Measurements from ENCODE around the gene MUC2. TPM values are rescaled to one million over a fixed set of nuclear protein-coding genes. Genes with fewer than 3 reads are reported as not detected.

MUC2 gene
- total and polyA plus RNA-seq, 2 of the 4 experiments (the other 2 are of a cell fraction): not detected

- no peak overlapping the region for H2AFZ ChIP-seq (replicated peaks; ENCODE audit: low read length, poor library complexity)
- H3K56ac ChIP-seq (ENCODE audit: extremely low read depth, insufficient read depth, low read length): no peak overlapping the region
- no peak overlapping the region for H2AK9ac ChIP-seq (replicated peaks; ENCODE audit: low read depth, low read length, poor library complexity)
- H3K36me3 ChIP-seq (ENCODE audit: control insufficient read depth, insufficient read depth, low read length): no peaks in the 10 kb centered on the region
- H4K91ac ChIP-seq (ENCODE audit: insufficient read depth, low read depth, low read length): no peak overlapping the region
- H3K23ac ChIP-seq (ENCODE audit: low read depth, low read length): no peak overlapping the region
- no peak for DNase-seq
- H4K8ac ChIP-seq (ENCODE audit: low read depth in 2 of 2, low read length in 2 of 2): no peak overlapping the region
- no peak for ATAC-seq (ENCODE audit: low read depth)
- no peak overlapping the region for H4K5ac ChIP-seq (ENCODE audit: low read depth, low read length)
- WGBS, 2 experiments (ENCODE audit: extremely low coverage in 2 of 2, insufficient read length in 1 of 2): no CpG with 5 or more reads among the region's 8 CpGs
- no peak overlapping the region for H2BK20ac ChIP-seq (ENCODE audit: low read depth, low read length)
- H3K79me1 ChIP-seq (ENCODE audit: low read depth in 1 of 2, low read length in 2 of 2): no peaks in the 10 kb centered on the region
- H2BK120ac ChIP-seq (ENCODE audit: low read depth, low read length): no peak overlapping the region
- no peak overlapping the region for H3K4me2 ChIP-seq (ENCODE audit: low read depth, low read length)
- ChIA-PET CTCF (no interaction called here), POLR2A (ENCODE audit: unreplicated experiment) (no interaction called here)
- no TSS peak for BruUV-seq (replicated peaks)
- H2BK5ac ChIP-seq (ENCODE audit: low read depth, low read length, poor library complexity, severe bottlenecking): no peak overlapping the region
- no peak overlapping the region for H3K14ac ChIP-seq (replicated peaks; ENCODE audit: low read depth, low read length)
- H3K9me1 ChIP-seq (ENCODE audit: insufficient read depth, low read length): no peaks in the 10 kb centered on the region
- H4K20me1 ChIP-seq (ENCODE audit: insufficient read depth, low read length): no peaks in the 10 kb centered on the region
- no peak overlapping the region for H2BK15ac ChIP-seq (ENCODE audit: low read depth, low read length)
- TF ChIP-seq RAD21 (IDR thresholded peaks at IDR 0.05; ENCODE audit: low read length) (no peak), MXI1 (IDR thresholded peaks at IDR 0.05; ENCODE audit: borderline replicate concordance, low read depth, low read length) (no peak), BHLHE40 (IDR thresholded peaks at IDR 0.05; ENCODE audit: low read depth, low read length) (no peak), CTCF (conservative IDR thresholded peaks at IDR 0.05; ENCODE audit: low read depth, low read length) (no peak), CEBPB (IDR thresholded peaks at IDR 0.05; ENCODE audit: low read depth, low read length) (no peak), ELK1 (IDR thresholded peaks at IDR 0.05; ENCODE audit: borderline replicate concordance, low read depth, low read length) (no peak), RFX5 (IDR thresholded peaks at IDR 0.05; ENCODE audit: low read depth, low read length) (no peak), CHD1 (IDR thresholded peaks at IDR 0.05; ENCODE audit: low read depth, low read length) (no peak), FOS (IDR thresholded peaks at IDR 0.05; ENCODE audit: low read depth, low read length) (no peak), NFE2L2 (IDR thresholded peaks at IDR 0.05; ENCODE audit: low read depth, low read length) (no peak), USF2 (IDR thresholded peaks at IDR 0.05; ENCODE audit: low read depth, low read length) (no peak), SMC3 (IDR thresholded peaks at IDR 0.05; ENCODE audit: low read depth, low read length) (no peak), POLR2A (IDR thresholded peaks at IDR 0.05; ENCODE audit: low read depth, low read length) (no peak), MAZ (IDR thresholded peaks at IDR 0.05; ENCODE audit: borderline replicate concordance, low read depth, low read length) (no peak), MAFK (IDR thresholded peaks at IDR 0.05; ENCODE audit: low read depth, low read length) (no peak), RCOR1 (IDR thresholded peaks at IDR 0.05; ENCODE audit: insufficient replicate concordance, low read length) (no peak)
- H3K27ac ChIP-seq (ENCODE audit: insufficient read depth, low read length): no peak overlapping the region
- intact Hi-C loops (cut with micrococcal nuclease): no loop called here
- no peaks in the 10 kb centered on the region for H3K9me3 ChIP-seq (ENCODE audit: control insufficient read depth, insufficient read depth, low read length)
- H3K9ac ChIP-seq (ENCODE audit: low read depth, low read length): no peak overlapping the region
- no peak overlapping the region for H3K4me3 ChIP-seq (ENCODE audit: insufficient read depth, low read depth, low read length)
- no peaks in the 10 kb centered on the region for H3K4me1 ChIP-seq (ENCODE audit: control insufficient read depth, insufficient read depth, low read length)
- no peak overlapping the region for H3K4ac ChIP-seq (ENCODE audit: low read depth, low read length)
- dilution Hi-C loops (cut with HindIII; ENCODE audit: low sequenced_read_pairs, unreplicated experiment): no loop called here
- H3K18ac ChIP-seq (ENCODE audit: low read depth, low read length): no peak overlapping the region
- no peak overlapping the region for H2AK5ac ChIP-seq (ENCODE audit: low read depth, low read length)
- in situ Hi-C loops (cut with MboI; ENCODE audit: low sequenced_read_pairs): no loop called here
- H3K27me3 ChIP-seq (ENCODE audit: control insufficient read depth, insufficient read depth, low read length): peaks cover 16% of the 10 kb centered on the region
Observed at GRCh38 chr11:1041149-1041467, 33.6 kb upstream of the MUC2 start.

Data from IMR-90 (cell line).